Measurements from ENCODE around the gene RFWD3. TPM values are rescaled to one million over a fixed set of nuclear protein-coding genes. Genes with fewer than 3 reads are reported as not detected.

Gene RFWD3
- total and polyA plus RNA-seq, 2 of the 8 experiments (the other 6 are each of a cell fraction or from before 2014, with no cell fraction given): 67.1 to 114 TPM

- Histone ChIP-seq H3K14ac (ENCODE audit: insufficient read length) (no peak overlapping the region), H3K23ac (ENCODE audit: insufficient read length) (no peak overlapping the region), H4K91ac (replicated peaks; ENCODE audit: insufficient read length, low read length) (no peak overlapping the region), H3K27me3 (replicated peaks in 1 of 4; ENCODE audit: control insufficient read depth in 3 of 4, extremely low read depth in 1 of 4, insufficient read depth in 3 of 4, low read length in 3 of 4) (no peaks in the 10 kb centered on the region), H3K4ac (replicated peaks; ENCODE audit: insufficient read length, low read depth, low read length) (no peak overlapping the region), H2BK120ac (replicated peaks; ENCODE audit: low read depth, low read length) (no peak overlapping the region), H3K79me2 (ENCODE audit: control insufficient read depth in 1 of 2, insufficient read depth in 2 of 2, low read length in 2 of 2) (peaks cover 34 to 98% of the 10 kb centered on the region in 2 experiments), H4K5ac (ENCODE audit: insufficient read length, low read depth, low read length) (no peak overlapping the region), H4K20me1 (replicated peaks in 1 of 2; ENCODE audit: control insufficient read depth in 1 of 2, insufficient read depth in 2 of 2, low read length in 2 of 2) (peaks cover 32 to 37% of the 10 kb centered on the region in 2 experiments), H3K4me2 (ENCODE audit: insufficient read depth in 1 of 2, low read depth in 2 of 2, low read length in 2 of 2) (no peak overlapping the region), H2BK12ac (ENCODE audit: low read depth, low read length) (no peak overlapping the region), H3K36me3 (ENCODE audit: control insufficient read depth in 2 of 4, insufficient read depth in 4 of 4, low read length in 3 of 4) (peaks cover 35 to 94% (median 71%) of the 10 kb centered on the region in 4 experiments), H2AK5ac (ENCODE audit: low read depth, low read length) (no peak overlapping the region), H3K79me1 (ENCODE audit: low read depth, low read length) (peaks cover 18% of the 10 kb centered on the region), H3K27ac (ENCODE audit: low read depth, low read length) (no peak overlapping the region), H3K56ac (replicated peaks; ENCODE audit: insufficient read length, low read depth, low read length) (no peak overlapping the region), H3K18ac (ENCODE audit: extremely low read depth, low read length) (no peak overlapping the region), H3K23me2 (ENCODE audit: low read depth, low read length) (no peaks in the 10 kb centered on the region), H3K4me1 (replicated peaks in 1 of 4; ENCODE audit: control insufficient read depth in 3 of 4, insufficient read depth in 4 of 4, low read length in 3 of 4) (peaks cover 0 to 3% (median 0%) of the 10 kb centered on the region in 4 experiments; a peak in 1 of 7 replicates), H2BK20ac (ENCODE audit: low read length) (no peak overlapping the region), H3K9me3 (ENCODE audit: insufficient read depth in 2 of 2, low read depth in 1 of 2, low read length in 1 of 2) (no peaks in the 10 kb centered on the region), H3K9ac (replicated peaks in 1 of 4; ENCODE audit: extremely low read depth in 1 of 4, low read depth in 3 of 4, low read length in 3 of 4) (no peak overlapping the region), H3K4me3 (ENCODE audit: extremely low read depth in 1 of 4, insufficient read depth in 2 of 4, low read depth in 3 of 4, low read length in 4 of 4) (no peak overlapping the region), H2AFZ (ENCODE audit: low read length) (no peak overlapping the region), H2BK5ac (ENCODE audit: low read depth, low read length) (no peak overlapping the region), H2BK15ac (ENCODE audit: low read length) (no peak overlapping the region), H4K8ac (ENCODE audit: extremely low read depth, insufficient read depth, low read length) (no peak overlapping the region)
- no peak for TF ChIP-seq KDM1A (IDR thresholded peaks at IDR 0.05; ENCODE audit: borderline replicate concordance, low read length)
- no peak for TF ChIP-seq KDM4A (IDR thresholded peaks at IDR 0.05; ENCODE audit: low read depth, low read length, severe bottlenecking)
- no peak for TF ChIP-seq SIX5 (IDR thresholded peaks at IDR 0.05; ENCODE audit: low read depth, low read length)
- no peak for TF ChIP-seq TBP (IDR thresholded peaks at IDR 0.05; ENCODE audit: low read depth, low read length)
- no peak for TF ChIP-seq NRF1 (IDR thresholded peaks at IDR 0.05; ENCODE audit: low read depth, low read length)
- TF ChIP-seq GTF2F1 (IDR thresholded peaks at IDR 0.05; ENCODE audit: borderline replicate concordance, low read depth, low read length): no peak
- no peak for TF ChIP-seq SIN3A (conservative IDR thresholded peaks at IDR 0.05 in 1 of 2, IDR thresholded peaks at IDR 0.05 in 1 of 2; ENCODE audit: low read depth in 1 of 2, low read length in 2 of 2)
- no peak for TF ChIP-seq POLR2AphosphoS5 (IDR thresholded peaks at IDR 0.05; ENCODE audit: low read depth, low read length)
- TF ChIP-seq TEAD4 (IDR thresholded peaks at IDR 0.05; ENCODE audit: low read depth, low read length): no peak
- WGBS, 2 experiments (ENCODE audit: extremely low coverage in 1 of 2, insufficient coverage in 1 of 2, insufficient read length in 1 of 2, insufficient replicate concordance in 2 of 2, low coverage in 1 of 2, low lambda C conversion rate in 2 of 2, missing lambda C conversion rate in 1 of 2): 96% methylated on average over 4 of the region's 4 CpGs; no CpG with 5 or more reads in 1 of the 2 experiments
- FAIRE-seq (no peak), DNase-seq (ENCODE audit: low read depth in 1 of 2, low spot score in 2 of 2) (no peak)
- CTCF ChIA-PET (ENCODE audit: partially characterized antibody): interaction anchor here (1.2 to 1.6 kb wide), 4 partner anchors 9 to 67 kb away, joined by 3 to 7 read pairs (median 4); no protein-coding TSS in a partner anchor
- POLR2A ChIA-PET (ENCODE audit: partially characterized antibody): interaction anchor here (0.7 to 2.1 kb wide), 4 partner anchors 9 to 104 kb away, joined by 3 to 8 read pairs (median 4); no protein-coding TSS in a partner anchor
Observed at GRCh38 chr16:74660383-74660782, 6.3 kb downstream of the RFWD3 start.

Measured in H1 (cell line).